ENCODE results near the gene ATP2A2.
"Not testable (repeated sequence)": the region's sequence is repeated elsewhere in the genome, so short reads cannot be mapped to it uniquely, and the experiment has no call there.

The ATP2A2 gene

DNA sequence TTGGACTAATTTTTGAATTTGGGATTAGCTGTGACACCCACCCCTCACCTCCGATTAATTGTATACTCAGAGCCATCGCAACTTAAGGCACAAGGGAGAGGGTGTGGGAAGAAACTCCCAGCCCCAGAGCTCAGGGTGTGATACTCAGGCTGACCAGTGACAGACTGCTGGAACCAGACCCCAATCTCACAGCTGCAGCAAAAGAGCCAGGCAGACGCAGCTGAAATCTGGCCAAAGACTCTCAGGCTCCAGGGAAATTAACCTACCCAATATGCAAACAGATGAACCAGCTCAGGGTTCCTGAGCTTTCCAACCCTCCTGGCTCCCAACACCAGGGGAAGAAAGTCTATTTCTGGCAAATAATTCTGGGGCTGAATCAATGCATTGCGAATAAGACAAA, 92.0 kb downstream of the ATP2A2 start:
- H3K4me3 ChIP-seq (ENCODE audit: low read depth, low read length): no peak overlapping the region
- TF ChIP-seq, protein P1, sequence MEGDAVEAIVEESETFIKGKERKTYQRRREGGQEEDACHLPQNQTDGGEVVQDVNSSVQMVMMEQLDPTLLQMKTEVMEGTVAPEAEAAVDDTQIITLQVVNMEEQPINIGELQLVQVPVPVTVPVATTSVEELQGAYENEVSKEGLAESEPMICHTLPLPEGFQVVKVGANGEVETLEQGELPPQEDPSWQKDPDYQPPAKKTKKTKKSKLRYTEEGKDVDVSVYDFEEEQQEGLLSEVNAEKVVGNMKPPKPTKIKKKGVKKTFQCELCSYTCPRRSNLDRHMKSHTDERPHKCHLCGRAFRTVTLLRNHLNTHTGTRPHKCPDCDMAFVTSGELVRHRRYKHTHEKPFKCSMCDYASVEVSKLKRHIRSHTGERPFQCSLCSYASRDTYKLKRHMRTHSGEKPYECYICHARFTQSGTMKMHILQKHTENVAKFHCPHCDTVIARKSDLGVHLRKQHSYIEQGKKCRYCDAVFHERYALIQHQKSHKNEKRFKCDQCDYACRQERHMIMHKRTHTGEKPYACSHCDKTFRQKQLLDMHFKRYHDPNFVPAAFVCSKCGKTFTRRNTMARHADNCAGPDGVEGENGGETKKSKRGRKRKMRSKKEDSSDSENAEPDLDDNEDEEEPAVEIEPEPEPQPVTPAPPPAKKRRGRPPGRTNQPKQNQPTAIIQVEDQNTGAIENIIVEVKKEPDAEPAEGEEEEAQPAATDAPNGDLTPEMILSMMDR (IDR thresholded peaks at IDR 0.05; ENCODE audit: low read depth, low read length, missing control alignments): no peak
- in situ Hi-C loops (cut with HindIII; ENCODE audit: low sequenced_read_pairs): no loop called here
- no peak for DNase-seq (ENCODE audit: low read depth)

DNA sequence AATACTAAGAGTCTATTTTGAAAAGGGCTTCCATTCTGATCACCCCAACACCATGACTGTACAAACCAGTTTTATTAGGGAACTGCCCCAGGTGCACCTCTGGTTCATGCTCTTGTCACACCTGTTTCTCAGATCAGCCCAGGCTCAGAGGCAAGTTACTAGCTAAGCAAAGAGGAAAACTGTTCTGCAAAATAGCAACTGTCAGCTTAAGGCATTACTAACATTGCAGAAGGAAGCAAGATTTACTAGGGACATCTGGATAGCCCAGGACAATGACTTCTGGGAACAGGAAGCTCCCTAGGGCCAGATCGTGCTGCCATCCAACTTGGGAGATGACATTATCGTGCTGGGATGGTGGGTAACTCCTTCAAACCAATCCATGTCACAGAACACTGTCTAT, 92.4 kb downstream of the ATP2A2 start:
- no peak for DNase-seq (ENCODE audit: low read depth)

DNA sequence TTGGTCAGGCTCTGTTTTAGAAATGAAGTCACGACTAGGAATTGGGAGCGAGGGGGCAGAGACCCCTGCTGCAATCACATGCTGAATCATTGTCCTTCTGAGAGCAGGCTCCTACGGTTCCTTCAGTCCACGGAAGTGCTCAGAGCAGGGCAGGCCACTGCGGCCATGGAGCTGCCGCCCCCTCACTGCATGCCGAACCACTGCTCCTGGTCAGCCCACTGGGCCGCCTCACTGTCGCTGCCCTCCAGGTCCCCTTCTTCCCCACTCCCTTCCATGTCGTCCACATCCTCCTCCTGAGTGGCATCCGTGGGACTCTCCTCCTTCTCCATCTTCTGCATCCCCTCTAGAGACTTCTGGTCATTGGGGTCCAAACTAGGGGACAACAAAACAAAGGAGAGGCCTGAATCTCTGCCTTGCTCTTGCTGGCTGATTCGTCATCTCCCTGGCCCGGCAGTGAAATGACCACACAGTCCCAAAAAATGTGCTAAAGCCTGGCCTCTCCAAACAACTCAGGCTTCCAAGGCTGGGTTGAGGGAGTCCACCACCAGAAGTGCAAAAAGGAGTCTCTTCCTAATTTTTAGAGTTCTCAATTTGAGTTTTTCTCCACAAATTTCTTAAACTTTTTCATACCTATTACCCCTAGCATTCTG, 93.0 kb downstream of the ATP2A2 start:
- no peak for DNase-seq (ENCODE audit: low read depth)
- in situ Hi-C loops (cut with HindIII; ENCODE audit: low sequenced_read_pairs): no loop called here
- no peak overlapping the region for H3K4me3 ChIP-seq (ENCODE audit: low read depth, low read length)
- TF ChIP-seq, protein P1 (IDR thresholded peaks at IDR 0.05; ENCODE audit: low read depth, low read length, missing control alignments): no peak

More for the DNA sequence above, 92.4 kb downstream of the ATP2A2 start:
- H3K4me3 ChIP-seq (ENCODE audit: low read depth, low read length): no peak overlapping the region
- in situ Hi-C loops (cut with HindIII; ENCODE audit: low sequenced_read_pairs): no loop called here
- TF ChIP-seq, protein P1 (IDR thresholded peaks at IDR 0.05; ENCODE audit: low read depth, low read length, missing control alignments): no peak

DNA sequence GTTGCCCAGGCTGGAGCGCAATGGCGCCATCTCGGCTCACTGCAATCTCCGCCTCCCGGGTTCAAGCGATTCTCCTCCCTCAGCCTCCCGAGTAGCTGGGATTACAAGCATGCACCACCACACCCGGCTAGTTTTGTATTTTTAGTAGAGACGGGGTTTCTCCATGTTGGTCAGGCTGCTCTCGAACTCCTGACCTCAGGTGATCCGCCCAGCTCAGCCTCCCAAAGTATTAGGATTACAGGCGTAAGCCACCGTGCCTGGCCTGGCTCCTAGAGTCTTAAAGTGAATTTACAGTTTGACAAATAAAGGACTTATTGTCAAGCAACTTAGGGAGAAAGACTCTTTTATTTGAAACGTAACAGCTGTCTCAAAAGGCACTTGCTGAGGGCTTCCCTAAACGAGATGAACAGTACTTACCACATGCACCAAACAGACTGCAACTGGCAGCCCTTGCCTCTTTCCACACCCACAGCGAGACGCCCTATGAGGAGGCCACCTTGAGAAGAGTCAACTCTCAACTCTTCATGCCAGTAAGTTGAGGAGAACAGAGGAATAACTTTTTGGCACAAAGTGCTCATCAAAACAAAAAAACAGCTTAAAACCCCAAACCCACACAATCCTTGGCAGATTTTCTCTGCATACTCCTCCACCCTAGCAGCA, 97.2 kb downstream of the ATP2A2 start:
- in situ Hi-C loops (cut with HindIII; ENCODE audit: low sequenced_read_pairs); H3K4me3 ChIP-seq (ENCODE audit: low read depth, low read length); DNase-seq (ENCODE audit: low read depth): not testable (repeated sequence)

DNA sequence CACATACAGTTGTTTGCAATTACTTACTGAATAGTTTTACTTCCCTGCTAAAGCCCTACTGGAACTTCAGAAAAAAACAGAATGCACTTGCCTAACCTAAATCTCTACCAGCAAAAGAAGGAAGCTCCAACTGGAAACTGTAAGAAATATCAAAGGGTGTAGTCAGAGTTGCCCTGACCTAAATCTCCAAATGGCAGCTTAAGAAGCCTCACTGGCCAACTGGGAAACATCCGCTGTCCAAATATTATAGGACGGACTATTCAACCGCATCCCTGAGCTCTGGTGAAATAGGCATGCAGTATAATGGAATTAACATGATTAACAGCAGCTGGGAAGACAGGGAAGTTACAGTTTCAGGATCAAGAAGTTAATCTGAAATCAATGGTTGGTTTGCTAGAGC, 98.2 kb downstream of the ATP2A2 start:
- no peak overlapping the region for H3K4me3 ChIP-seq (ENCODE audit: low read depth, low read length)
- in situ Hi-C loops (cut with HindIII; ENCODE audit: low sequenced_read_pairs): no loop called here
- no peak for DNase-seq (ENCODE audit: low read depth)
- TF ChIP-seq, protein P1 (IDR thresholded peaks at IDR 0.05; ENCODE audit: low read depth, low read length, missing control alignments): no peak

DNA sequence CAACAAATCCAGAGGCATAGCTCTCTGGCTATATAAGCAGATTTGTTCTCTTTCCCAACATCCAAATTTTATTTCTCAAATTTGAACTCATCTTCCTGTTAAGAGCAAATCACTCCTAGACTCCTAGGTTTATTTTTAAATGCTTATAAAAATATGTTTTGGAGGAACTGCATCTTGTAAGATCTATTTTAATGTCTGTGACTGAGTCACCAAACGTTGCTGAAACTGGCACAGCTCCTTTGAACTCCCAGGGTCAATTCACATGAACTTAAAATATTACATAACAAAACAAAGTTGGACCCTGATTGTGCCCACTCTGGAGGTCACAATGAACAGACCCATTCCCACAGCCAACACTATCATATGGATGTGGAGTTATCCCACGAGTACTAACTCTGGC, 98.6 kb downstream of the ATP2A2 start:
- in situ Hi-C loops (cut with HindIII; ENCODE audit: low sequenced_read_pairs): no loop called here
- H3K4me3 ChIP-seq (ENCODE audit: low read depth, low read length): no peak overlapping the region
- TF ChIP-seq, protein P1 (IDR thresholded peaks at IDR 0.05; ENCODE audit: low read depth, low read length, missing control alignments): no peak
- no peak for DNase-seq (ENCODE audit: low read depth)

DNA sequence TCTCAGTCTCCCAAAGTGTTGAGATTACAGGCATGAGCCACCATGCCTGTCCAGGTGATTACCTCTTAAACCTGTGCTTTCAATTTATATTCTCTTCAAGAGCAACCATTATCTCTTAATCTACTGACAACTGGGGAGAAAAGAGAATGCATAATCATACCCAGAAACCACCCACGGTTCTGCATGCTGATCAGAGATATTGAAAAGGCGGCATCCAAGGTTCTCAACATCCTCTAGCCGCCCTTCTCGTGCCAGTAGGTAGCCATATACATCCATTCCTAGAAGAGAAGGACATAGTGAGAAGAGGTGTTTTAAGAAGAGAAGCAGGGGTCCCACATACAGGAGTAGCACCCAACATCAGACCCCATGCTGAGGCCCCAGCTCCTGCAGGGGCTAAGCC, 101.6 kb downstream of the ATP2A2 start:
- H3K4me3 ChIP-seq (ENCODE audit: low read depth, low read length): no peak overlapping the region
- in situ Hi-C loops (cut with HindIII; ENCODE audit: low sequenced_read_pairs): no loop called here
- DNase-seq (ENCODE audit: low read depth): no peak
- TF ChIP-seq, protein P1 (IDR thresholded peaks at IDR 0.05; ENCODE audit: low read depth, low read length, missing control alignments): no peak

Data from astrocyte of the cerebellum (primary cell).